T-helper 2 cell treated with Interferon-gamma antibody and Interleukin-4, amounts not matched to agents 100 ng/mL and 5 ng/mL, for 36 hours (primary cell): Measurements from ENCODE around the gene AFG3L2. TPM values are rescaled to one million over a fixed set of nuclear protein-coding genes. Genes with fewer than 3 reads are reported as not detected.

Experiments
- intact Hi-C: fragments of 100-400 bp; cut with micrococcal nuclease; formaldehyde crosslinking; loops from one replicate; pipeline ENCODE4 v1.15.1; 2023
- total RNA-seq: library from RNA; stranded (reverse); gene quantifications from 2 replicates; pipeline ENCODE4 v1.2.3, GENCODE V29; 2022

Gene AFG3L2
- total RNA-seq, 1 donor from 2014 or later = 47.5 TPM

DNA sequence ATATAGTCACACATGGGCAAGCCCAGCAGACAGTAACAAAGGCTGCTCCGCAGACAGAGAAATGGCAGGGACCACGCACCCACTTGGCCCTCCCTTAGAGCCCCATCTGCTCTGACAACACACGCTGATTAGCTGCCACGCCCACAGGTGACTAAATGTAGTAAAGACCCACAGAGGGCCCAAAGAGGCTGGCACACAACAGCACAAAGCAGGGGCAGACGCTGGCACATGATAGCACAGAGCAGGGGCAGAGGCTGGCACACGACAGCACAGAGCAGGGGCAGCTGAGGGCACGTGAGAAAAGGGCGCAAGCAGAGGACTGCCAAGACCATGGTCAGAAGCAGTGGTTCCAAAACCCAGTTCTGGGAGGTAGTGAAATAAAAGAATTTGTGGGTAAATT is 10.6 kb downstream of the AFG3L2 start:
- intact Hi-C loops = no loop called here

- intact Hi-C loops = no loop called here
These were observed 14.4 kb downstream of the AFG3L2 start for GRCh38 chr18:12362473-12363174.

DNA sequence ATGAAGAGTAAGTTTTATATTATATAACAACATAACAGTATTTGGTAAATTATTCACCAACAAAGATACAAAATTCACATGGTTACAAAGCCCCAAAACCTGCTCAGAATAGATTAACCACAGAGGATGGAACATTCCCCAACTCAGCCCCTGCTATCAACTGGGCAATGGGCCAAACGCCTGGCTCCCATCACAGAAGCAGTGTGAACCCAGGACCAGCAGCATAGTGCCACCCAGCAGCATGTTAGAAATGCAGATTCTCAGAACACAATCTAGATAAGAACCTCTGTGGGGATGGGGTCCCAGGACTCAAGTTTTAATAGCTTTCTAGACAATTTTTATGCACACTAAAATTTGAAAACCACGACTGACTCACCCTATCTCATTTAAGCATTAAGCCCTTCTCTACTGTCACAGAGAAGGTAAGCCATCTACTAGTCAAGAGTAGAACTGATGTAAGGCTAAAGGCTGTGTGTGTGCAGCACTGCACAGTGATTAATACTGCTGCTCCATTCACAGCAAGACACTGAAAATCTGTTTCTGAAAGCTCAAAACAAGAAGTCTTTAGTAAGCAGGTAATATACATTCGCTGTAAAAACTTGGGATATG is 15.2 kb downstream of the AFG3L2 start:
- intact Hi-C loops = no loop called here

DNA sequence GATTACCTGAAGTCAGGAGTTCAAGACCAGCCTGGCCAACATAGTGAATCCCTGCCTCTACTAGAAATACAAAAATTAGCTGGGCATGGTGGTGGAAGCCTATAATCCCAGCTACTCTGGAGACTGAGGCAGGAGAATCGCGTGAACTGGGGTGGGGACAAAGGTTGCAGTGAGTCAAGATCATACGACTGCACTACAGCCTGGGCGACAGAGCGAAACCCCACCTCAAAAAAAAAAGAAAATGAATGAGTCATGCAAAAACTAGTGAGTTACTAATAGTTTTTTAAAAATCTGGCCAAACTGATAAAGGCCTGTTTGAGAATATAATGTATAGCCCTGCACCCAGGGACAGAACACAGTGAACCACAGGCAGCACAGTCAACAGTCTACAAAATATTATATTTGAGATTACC is 17.5 kb downstream of the AFG3L2 start:
- intact Hi-C loops = no loop called here

DNA sequence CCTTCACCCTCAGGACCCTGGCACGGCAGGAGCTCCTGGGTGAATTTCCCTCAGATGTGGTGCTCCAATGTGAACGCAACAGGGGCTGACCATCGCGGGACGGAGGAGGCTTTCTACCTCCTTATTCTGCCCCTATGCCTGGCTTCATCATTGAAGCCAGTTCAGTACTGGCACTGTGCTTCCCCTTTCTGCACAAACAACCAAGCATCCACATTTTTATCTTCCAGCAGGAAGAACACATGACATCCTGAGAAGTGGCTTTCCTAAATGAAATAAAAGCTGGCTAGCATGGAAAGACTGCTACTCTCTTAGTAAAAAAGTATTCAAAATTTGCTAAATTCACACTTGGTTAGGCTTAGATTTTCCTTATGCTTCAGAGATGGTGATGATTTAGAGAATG is 24.8 kb downstream of the AFG3L2 start:
- intact Hi-C loops = no loop called here

- intact Hi-C loops = no loop called here
These were observed 29.1 kb downstream of the AFG3L2 start for GRCh38 chr18:12347895-12348294.

GRCh38 chr18:12346240-12346565 is 30.8 kb downstream of the AFG3L2 start:
- intact Hi-C loops = no loop called here

GRCh38 chr18:12345491-12346239 is 31.4 kb downstream of the AFG3L2 start:
- intact Hi-C loops = no loop called here

DNA sequence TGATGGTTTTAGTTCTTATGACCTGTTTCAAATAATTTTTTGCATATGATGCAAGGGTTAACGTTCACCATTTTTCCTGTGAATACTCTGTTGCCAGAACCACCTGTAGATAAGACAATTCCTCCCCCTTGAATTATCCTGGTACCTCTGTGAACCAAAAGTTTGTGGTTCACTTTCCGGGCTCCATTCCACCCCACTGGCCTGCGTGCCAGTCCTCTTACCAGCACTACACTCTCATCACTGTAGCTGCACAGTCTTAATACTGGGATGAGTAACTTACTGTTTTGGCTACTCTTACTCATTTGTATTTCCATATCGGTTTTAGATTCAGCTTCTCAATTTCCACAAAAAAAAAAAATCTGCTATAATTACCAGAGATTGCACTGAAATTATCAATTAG is 34.4 kb downstream of the AFG3L2 start:
- intact Hi-C loops = no loop called here

DNA sequence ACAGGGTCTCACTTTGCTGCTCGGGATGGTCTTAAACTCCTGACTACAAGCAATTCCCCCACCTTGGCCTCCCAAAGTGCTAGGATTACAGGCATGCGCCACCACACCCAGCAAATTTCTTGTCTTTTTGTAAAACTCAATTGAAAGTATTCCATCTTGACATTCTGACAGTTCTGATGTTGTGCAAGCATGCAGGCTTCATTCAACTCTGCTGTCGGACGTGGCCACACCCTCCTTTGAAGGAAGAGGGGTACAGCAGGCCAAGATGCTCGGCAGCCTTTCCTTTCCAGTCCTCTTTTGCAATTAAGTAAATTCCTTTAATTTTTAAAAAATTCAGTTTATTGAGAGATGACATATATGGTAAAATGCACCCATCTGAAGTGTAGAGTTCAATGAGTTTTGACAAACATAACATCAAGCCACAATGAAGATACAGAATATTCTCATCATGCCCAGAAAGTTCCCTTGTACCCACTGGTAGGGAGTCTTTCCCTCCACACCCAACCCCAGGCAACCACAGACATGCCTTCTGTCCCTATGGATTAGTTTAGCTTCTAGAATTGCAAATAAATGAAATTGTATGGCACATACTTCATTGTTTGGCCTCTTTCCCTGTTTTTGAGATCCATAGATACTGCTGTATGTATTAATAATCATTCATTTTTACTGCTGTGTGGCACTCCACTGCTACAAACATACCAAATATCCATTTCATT is 35.9 kb downstream of the AFG3L2 start:
- intact Hi-C loops = no loop called here

- intact Hi-C loops = no loop called here
These were observed 38.6 kb downstream of the AFG3L2 start for GRCh38 chr18:12338382-12338781.

DNA sequence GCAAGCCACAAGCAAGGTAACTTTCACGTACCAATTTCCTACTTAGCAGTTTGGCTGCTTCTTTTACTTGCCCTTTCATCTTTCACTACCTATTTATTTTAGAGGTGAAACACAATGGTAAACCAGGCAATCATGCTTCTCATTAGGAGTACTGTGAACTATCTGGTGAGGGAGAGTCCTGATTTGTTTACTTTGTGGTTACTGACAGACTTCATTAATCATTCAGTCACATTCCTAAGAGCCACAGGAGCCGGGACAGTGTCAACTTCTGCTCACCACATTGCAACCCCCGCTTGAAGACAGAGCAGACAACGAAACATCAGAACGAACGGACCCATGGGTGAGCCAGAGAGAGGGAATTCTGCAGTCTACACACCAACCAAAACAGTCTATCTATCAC is 40.1 kb downstream of the AFG3L2 start:
- intact Hi-C loops = no loop called here

GRCh38 chr18:12336171-12336613 is 40.8 kb downstream of the AFG3L2 start:
- intact Hi-C loops = no loop called here

DNA sequence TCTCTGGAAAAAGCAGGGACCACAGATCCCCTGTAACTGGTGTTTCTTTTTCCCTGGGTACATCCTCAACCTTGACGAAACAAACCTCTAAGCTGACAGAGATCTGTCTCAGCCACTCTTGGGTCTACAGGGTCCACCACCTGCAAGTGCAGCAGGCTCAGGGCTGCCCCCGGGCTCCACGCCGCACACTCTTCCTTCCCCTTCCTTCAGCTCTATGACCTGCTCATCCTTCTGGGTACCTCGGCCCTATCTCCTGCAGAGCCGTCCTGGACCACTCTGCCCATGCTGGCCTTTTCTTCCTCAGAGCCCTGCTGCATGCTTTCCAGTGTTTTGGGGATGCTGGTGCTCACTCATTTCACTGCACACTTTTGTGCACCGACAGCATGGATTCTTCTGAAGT is 41.5 kb downstream of the AFG3L2 start:
- intact Hi-C loops = no loop called here

DNA sequence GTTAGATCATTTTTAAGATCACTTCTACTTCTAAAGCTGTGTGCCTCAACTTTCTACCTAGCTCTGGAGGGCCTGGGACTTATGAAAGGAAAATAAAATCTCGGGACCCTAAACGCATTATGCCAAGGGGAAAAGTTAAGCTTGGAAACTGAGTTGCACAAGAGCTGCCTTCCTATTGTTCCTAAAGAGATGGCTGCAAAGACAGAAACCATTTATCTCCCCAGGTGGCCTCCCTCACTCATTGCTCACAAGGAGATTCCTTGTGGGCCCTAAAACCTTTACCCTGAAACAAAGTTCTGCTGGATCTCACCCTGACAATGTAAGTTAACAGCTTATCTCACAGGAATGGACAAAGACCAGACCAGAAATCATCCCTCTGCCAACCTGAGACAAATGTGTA is 42.2 kb downstream of the AFG3L2 start:
- intact Hi-C loops = no loop called here

DNA sequence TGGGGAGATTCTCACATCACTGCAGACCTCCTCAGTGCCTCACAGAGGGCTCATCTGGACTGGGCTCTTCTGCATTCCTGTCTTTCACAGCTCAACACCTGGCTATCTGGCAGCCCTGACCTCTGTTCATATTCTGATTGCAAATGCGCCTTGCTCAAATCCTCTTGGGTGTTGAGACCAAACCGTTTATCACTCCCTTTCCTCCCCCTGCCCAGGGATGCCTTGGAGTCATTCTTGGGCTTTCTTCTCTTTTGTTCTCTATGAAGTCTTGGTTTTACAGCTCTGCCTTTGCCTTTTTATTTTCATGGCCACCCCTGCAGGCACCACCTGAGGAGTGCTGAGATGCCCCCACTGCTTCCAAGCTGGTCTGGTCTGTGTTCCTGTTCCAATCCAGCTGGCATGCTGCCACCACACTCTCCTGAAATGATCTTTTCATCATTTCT is 42.6 kb downstream of the AFG3L2 start:
- intact Hi-C loops = no loop called here

- intact Hi-C loops = no loop called here
These were observed 43.3 kb downstream of the AFG3L2 start for GRCh38 chr18:12333506-12334290.

- intact Hi-C loops = no loop called here
These were observed 46.3 kb downstream of the AFG3L2 start for GRCh38 chr18:12330766-12331165.

DNA sequence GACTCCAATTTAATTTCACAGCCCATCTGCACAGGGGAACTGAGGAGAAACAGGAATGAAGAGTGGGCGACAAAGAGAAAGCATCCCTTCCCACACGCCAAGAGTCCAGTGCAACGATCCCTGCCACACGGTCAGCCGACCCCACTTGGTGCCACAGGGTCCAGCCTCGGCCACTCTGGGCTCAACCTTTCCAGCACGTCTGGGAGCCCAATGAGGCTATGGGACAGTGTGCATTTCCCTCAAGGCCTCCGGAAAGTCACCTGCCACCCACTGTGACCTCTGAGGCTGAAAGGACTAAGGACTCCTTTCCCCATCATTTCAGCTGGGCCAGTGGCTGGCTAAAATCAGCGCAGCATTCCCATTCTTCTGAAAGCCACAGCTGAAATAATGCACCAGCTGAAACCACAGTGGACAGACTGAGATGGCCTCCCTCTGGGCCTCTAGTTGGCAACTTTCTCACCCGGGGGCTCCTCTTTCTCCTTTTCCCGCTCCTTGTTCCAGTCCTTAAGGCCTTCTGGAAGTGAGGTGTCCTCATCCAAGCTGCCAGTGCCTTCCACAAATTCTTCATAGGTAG is 47.8 kb downstream of the AFG3L2 start:
- intact Hi-C loops = no loop called here

DNA sequence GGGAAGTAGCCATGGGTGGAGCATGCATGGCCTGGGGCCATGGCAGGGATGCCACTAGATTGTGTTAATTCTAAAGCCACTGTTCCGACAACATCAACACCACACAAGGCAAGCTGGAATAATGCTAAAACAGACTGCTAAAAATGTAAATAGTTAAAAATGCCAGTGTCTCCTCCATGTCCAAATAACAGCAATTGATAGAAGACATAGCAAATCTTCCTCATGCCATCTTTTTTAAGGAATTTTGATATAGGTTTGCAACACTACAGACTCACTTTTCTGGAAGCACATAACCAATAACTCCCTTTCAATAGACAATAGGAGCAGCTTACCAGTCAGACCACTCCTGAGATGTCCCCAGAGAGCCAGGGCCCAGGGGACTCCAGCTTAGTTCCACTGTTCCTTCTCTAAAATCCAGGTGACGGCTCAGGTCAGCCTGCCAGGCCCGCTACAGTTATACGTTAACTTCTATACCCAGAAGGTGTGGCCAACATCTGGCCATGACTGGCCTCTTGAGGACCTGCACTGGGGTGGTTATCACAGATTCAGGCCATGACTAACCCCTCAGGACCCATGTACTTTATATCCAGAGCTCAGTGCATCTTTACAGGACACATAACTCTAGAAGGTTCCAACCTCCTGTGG is 48.7 kb downstream of the AFG3L2 start:
- intact Hi-C loops = loop anchor here (1.0 kb wide), 1 partner anchor 332 kb away; no protein-coding TSS in a partner anchor
